Activated CD8-positive, alpha-beta memory T cell treated with anti-CD3 and anti-CD28 coated beads for 48 hours (primary cell): ENCODE results near the gene POLE.

Experiments used
- DNase-seq, 3 experiments: peaks; one replicate each; pipeline ENCODE4 v3.0.0-alpha.2; 2020; ENCODE audit warnings: low read depth in 2 of 3, low spot score in 2 of 3

The POLE gene

DNA sequence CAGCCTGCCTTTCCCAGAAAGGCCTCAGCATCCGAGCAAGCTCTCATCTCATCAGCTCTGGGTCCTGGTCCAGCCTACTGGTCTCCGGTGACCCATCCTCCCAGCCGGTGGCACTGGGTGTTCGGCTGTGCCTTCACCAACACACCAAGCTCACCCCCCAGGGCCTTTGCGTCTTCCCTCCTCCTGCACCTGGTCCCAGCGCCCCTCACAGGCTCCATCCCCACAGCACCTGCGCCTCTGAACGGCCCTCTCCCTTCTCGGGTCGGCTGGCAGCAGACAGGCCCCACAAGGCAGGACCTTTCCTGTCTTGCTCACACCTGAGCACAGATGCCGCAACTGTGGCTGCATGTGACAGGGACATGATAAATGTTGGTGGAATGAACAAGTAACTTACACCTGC lies 55.5 kb downstream of the POLE start:
- DNase-seq = no peak

DNA sequence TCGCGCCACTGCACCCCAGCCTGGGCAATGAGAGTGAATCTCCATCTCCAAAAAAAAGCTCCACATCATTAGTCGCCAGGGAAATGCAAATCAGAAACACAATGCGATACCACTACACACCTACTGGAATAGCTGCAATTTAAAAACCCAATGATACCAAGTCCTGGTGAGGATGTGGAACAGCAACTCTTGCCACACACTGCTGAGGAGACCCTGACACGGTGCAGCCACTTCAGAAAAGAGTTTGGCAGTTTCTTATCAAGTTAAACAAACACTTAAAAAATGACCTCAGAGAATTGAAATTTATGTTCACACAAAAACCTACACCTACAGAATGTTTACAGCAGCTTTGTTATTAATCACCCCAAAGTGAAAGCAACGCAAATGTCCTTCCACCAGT lies 56.5 kb downstream of the POLE start:
- DNase-seq = no peak

DNA sequence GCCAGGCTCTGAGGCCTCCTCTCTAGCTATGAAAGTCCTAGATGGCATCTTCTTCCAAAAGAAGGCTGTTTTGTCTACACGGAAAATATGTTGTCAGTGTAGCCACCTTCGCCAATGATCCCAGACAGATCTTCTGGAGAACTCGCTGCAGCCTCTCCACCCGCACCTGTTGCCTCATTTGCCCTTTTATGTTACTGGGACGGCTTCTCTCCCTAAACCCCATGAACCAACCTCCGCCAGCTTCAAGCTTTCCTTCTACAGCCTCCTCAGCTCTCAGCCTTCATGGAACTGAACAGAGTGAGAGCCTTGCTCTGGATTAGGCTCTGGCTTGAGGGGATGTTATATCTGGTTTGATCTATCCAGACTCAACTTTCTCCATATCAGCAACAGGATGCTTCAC lies 57.8 kb downstream of the POLE start:
- no peak for DNase-seq

DNA sequence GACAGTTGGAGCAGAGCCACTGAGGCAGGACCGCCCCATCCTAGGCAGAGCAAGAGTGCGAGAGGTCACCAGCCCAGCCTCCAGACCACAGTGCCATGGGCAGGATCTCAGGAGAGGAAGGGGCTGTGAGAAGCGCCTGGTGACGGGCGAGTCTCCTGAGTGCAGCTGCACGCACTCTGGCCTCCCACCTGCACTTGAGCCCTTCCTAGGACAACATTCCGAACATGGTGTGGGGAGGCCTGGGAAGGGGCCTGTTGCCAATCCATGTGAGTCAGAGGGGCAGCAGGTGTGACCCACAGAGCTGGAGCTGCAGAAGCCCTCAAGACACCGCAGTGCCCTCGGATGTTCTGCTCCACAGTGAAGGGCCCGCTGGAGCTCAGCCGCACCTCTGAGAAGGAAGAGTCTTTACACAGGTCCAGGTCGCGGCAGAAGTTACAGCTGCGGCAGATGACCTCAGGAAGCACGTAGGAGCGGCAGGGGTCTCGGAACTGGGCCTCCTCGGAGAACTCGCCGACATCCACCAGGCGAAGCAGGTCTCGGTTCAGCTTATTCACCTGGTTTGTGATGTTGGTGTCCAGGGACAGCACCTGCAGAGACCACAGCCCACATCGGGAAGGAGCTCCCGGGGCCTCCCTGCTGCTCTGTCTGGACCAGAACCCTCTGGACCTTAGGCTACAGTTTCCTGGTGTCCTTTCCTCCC lies 61.3 kb downstream of the POLE start:
- no peak for DNase-seq

- DNase-seq = no peak
Measured at GRCh38 chr12:132624910-132625630, 62.1 kb downstream of the POLE start.

GRCh38 chr12:132624186-132624855 lies 62.8 kb downstream of the POLE start:
- no peak for DNase-seq

DNA sequence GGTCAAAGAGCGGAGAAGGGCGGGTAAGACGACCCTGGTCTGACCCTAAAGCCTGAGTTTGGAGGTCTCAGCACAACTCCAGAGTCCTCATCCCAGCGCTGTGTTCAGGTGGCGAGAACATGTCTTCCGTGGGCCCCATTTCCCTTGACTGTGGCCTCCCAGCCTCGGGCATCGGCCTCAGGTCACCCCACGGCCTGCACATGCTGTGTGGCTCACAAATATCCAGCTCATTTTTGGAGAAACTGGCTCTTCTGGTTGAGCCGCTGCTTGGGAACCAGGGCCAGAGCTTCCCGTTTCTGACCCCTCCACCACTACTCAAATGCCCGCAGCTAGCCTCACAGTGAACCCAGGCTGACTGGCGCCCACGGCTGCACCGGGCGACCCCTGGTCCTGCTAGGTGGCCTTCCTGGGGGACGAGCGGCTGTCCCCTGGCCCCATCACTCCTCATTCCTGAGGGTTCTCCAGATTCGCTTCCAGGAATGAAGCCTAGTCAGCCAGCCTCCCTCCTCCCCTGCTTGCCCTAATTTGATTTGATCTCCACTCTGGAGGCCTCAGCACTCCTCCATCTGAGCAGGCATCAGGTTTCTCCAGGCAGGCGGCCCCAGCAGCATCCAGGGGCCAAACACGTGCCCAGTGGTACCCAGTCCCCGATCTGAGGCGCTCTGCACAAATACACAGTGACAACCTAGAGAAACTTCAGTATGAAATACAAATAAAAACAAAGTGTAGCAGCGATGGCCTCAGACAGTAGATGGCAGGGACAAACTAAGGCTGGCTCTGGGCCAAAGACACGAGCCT lies 63.9 kb downstream of the POLE start:
- no peak for DNase-seq

GRCh38 chr12:132622437-132623071 lies 64.6 kb downstream of the POLE start:
- DNase-seq = no peak

GRCh38 chr12:132621657-132622435 lies 65.3 kb downstream of the POLE start:
- DNase-seq = no peak

DNA sequence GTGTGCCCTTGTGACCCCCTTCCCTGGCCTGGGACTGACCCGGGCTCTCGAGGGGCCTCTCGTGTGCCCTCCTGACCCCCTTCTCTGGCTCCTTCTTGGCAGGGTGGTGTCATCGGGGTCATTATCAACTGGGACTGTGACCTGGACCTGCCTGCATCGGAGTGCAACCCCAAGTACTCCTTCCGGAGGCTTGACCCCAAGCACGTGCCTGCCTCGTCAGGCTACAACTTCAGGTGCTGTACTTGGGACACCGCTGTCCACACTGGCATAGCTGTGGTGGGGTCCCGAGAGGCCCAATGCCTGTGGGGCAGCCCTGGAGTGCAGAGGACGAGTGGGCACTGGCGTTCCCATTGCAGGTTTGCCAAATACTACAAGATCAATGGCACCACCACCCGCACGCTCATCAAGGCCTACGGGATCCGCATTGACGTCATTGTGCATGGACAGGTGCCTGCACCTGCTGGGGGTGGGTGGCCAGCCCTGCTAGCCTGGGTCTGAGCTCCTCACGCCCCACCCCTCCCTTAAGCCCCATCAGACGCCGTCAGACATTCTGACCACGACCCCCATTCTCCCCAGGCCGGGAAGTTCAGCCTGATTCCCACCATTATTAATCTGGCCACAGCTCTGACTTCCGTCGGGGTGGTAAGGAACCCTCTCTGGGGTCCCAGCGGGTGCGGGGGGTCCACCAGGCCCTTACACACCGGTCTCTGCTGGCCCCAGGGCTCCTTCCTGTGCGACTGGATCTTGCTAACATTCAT lies 66.1 kb downstream of the POLE start:
- DNase-seq = no peak

- no peak for DNase-seq
Measured at GRCh38 chr12:132620113-132620898, 66.8 kb downstream of the POLE start.

DNA sequence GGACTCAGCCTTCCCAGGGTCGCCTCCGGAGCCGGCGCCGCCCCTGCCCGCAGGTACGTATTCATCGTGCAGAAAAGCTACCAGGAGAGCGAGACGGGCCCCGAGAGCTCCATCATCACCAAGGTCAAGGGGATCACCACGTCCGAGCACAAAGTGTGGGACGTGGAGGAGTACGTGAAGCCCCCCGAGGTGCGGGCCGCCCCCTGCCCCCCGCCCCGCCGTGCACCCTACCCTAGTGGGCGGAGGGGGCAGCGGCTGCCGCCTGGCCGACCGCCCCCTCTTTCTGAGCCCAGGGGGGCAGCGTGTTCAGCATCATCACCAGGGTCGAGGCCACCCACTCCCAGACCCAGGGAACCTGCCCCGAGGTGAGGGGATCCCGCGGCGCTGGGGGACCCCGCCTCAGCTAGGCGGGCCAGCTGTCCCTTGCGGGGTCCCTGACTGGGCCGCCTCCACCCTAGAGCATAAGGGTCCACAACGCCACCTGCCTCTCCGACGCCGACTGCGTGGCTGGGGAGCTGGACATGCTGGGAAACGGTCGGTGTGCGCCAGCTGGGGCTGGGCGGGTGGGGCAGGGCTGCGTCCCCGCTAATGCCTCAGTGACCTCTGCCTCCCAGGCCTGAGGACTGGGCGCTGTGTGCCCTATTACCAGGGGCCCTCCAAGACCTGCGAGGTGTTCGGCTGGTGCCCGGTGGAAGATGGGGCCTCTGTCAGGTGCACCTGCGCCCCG lies 67.6 kb downstream of the POLE start:
- no peak for DNase-seq

DNA sequence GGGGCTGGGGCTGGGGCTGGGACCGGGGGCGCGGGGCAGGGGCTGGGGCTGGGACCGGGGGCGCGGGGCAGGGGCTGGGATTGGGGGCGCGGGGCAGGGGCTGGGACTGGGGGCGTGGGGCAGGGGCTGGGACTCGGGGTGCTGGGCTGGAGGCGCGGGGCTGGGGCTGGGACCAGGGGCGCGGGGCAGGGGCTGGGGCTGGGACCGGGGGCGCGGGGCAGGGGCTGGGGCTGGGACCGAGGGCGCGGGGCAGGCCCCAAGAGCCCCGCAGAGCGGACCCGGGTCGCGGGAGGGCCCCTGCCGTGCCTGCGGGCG lies 68.1 kb downstream of the POLE start:
- no peak for DNase-seq

DNA sequence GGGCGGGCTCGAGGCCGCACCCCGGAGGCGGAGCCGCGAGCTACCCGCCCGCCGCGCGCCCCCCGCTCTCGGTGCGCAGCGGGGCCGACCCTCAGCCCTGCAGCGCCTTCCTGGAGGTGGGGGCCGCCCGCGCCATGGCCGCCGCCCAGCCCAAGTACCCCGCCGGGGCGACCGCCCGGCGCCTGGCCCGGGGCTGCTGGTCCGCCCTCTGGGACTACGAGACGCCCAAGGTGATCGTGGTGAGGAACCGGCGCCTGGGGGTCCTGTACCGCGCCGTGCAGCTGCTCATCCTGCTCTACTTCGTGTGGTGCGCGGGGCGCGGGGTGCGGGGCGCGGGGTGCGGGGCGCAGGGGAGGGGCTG lies 68.5 kb downstream of the POLE start, which contains the start of gene P2RX2:
Gene P2RX2 (plus strand): TSS at position 94 of the 361 bp plus-strand sequence. CDS start 41 bp downstream, at position 135.
- DNase-seq = no peak

- no peak for DNase-seq
Measured at GRCh38 chr12:132617822-132618682, 69.1 kb downstream of the POLE start.

DNA sequence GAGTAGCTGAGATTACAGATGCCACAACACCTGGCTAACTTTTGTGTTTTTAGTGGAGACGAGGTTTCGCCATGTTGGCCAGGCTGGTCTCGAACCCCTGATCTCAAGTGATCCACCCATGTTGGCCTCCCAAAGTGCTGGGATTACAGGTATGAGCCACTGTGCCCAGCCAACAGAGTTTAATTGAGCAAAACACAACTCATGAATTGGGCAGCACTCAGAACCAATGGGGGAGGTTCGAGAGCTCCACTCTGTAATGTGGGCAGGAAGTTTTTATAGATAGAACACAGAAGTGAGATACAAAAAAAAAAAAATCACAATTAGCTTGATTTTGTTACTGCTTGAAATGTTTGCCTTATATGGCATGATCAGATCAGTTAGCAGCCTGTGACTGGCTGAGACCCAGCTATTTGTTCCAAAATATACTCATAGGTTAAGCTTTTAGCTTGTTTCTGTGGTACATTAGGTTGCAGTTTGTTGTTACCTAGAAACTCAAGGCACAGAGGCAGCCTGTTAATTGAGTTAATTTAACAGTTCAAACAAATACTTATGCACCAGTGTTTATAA lies 69.9 kb downstream of the POLE start:
- DNase-seq = no peak

DNA sequence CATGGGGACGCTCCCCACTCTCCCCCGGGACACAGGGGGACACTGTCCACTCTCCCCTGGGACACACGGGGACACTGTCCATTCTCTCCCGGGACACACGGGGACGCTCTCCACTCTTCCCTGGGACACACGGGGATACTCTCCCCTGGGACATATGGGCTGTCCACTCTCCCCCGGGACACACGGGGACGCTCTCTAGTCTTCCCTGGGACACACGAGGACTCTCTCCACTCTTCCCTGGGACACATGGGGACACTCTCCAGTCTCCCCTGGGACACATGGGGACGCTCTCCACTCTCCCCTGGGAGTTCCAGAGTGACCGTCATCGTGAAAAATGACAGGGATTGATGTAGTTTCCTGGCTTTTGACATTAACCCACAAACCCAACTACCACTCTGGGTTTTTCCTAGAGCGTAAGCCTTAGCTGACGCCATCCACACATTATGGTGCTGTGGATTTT lies 71.5 kb downstream of the POLE start:
- no peak for DNase-seq
